Peyer's patch (tissue), 4 donors: ENCODE data around the gene BRAT1.
"Not testable (repeated sequence)": the region's sequence is repeated elsewhere in the genome, so short reads cannot be mapped to it uniquely, and the experiment has no call there.

ENCODE experiments used
- POLR2A ChIP-seq, 2 donors: fragments of 450-650 bp; IDR thresholded peaks; one replicate each; pipeline ENCODE4 v1.5.1; 2017; ENCODE audit warnings: antibody characterized with exemption in 2 of 2, mild to moderate bottlenecking in 2 of 2, moderate library complexity in 2 of 2
- TF ChIP-seq, protein P1 (sequence below), 6 experiments: fragments of 450-650 bp in 4 of 6; fragments of 200-600 bp in 2 of 6; sonication (generic) in 1 of 6; IDR thresholded peaks; one replicate each; pipeline ENCODE4 v1.5.1; 2017 to 2019; ENCODE audit warnings: antibody characterized with exemption in 6 of 6, mild to moderate bottlenecking in 3 of 6, moderate library complexity in 1 of 6

DNA sequence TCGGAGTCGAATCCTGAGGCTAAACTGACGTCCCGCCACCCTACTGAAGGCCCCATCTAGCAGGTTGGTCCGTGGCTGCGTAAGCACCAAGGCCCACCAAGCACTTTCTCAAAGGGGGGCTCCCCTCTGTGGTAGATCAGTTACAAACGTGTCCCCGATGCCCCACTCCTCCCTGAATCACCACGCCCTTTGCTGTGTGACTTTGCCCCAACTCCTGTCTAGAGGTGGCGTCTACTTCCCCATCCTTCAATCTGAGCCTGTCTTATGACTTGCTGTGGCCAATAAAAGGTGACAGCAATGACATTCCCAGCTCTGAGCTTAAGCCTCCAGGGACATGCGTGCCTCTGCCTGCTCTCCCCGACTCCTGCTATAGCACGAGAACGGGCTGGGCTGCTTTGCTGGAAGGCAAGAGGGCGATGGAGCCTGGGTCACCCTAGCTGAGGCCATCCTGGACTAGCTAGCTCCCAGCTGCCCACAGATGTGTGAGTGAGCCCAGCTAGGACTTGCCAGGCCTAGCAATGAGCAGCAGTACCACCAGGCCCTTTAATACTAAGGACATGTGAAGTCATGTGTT is 23.0 kb downstream of the BRAT1 start:
- TF ChIP-seq, protein P1, sequence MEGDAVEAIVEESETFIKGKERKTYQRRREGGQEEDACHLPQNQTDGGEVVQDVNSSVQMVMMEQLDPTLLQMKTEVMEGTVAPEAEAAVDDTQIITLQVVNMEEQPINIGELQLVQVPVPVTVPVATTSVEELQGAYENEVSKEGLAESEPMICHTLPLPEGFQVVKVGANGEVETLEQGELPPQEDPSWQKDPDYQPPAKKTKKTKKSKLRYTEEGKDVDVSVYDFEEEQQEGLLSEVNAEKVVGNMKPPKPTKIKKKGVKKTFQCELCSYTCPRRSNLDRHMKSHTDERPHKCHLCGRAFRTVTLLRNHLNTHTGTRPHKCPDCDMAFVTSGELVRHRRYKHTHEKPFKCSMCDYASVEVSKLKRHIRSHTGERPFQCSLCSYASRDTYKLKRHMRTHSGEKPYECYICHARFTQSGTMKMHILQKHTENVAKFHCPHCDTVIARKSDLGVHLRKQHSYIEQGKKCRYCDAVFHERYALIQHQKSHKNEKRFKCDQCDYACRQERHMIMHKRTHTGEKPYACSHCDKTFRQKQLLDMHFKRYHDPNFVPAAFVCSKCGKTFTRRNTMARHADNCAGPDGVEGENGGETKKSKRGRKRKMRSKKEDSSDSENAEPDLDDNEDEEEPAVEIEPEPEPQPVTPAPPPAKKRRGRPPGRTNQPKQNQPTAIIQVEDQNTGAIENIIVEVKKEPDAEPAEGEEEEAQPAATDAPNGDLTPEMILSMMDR (IDR thresholded peaks at IDR 0.05), result not testable (repeated sequence)
- TF ChIP-seq POLR2A (IDR thresholded peaks at IDR 0.05), result not testable (repeated sequence)
